ENCODE measurements around the gene NF2. TPM values are rescaled to one million over a fixed set of nuclear protein-coding genes. Genes with fewer than 3 reads are reported as not detected.
A peak's percentile ranks its signal among the peaks of the same experiment; 100 is the strongest.

The NF2 gene
- total and polyA plus RNA-seq, 4 donors: 8.9 to 49.7 (median 16.3) TPM

- ATAC-seq (ENCODE audit: insufficient read depth, low FRiP score) (no peak), DNase-seq (peak in 2 of 3 donors; percentile 16 to 43)
- WGBS, 2 donors: 76 to 85% methylated on average over 2 of the region's 2 CpGs
- Histone ChIP-seq H3K9ac (ENCODE audit: insufficient read depth in 1 of 2, low read length in 2 of 2) (no peak overlapping the region), H3K27me3 (ENCODE audit: control insufficient read depth in 3 of 3, insufficient read depth in 3 of 3, low read length in 2 of 3) (no peaks in the 10 kb centered on the region), H3K4me1 (ENCODE audit: control insufficient read depth in 5 of 5, insufficient read depth in 5 of 5, low read length in 5 of 5) (peaks cover 0 to 12% (median 8%) of the 10 kb centered on the region in 5 donors), H3K9me3 (ENCODE audit: control insufficient read depth in 4 of 4, insufficient read depth in 3 of 4, low read length in 3 of 4) (no peaks in the 10 kb centered on the region), H3K36me3 (ENCODE audit: control insufficient read depth in 4 of 4, insufficient read depth in 4 of 4, low read length in 4 of 4) (no peaks in the 10 kb centered on the region), H3K27ac (ENCODE audit: low read depth in 1 of 2, low read length in 1 of 2) (no peak overlapping the region), H3K4me3 (no peak overlapping the region)
- no peak for TF ChIP-seq CTCF (IDR thresholded peaks at IDR 0.05; ENCODE audit: control extremely low read depth, extremely low read depth)
Measured at GRCh38 chr22:29629903-29630516, 26.6 kb downstream of the NF2 start.

GRCh38 chr22:29630987-29631386 lies 27.6 kb downstream of the NF2 start:
- ATAC-seq (ENCODE audit: insufficient read depth, low FRiP score): no peak
- 89 to 90% methylated on average over 6 of the region's 6 CpGs for WGBS, 2 donors
- no peak overlapping the region for H3K4me3 ChIP-seq
- no peak for DNase-seq
- H3K9ac ChIP-seq (ENCODE audit: insufficient read depth in 1 of 2, low read length in 2 of 2): no peak overlapping the region
- no peaks in the 10 kb centered on the region for H3K9me3 ChIP-seq (ENCODE audit: control insufficient read depth in 4 of 4, insufficient read depth in 3 of 4, low read length in 3 of 4)
- H3K27ac ChIP-seq (ENCODE audit: low read depth in 1 of 2, low read length in 1 of 2): no peak overlapping the region
- H3K27me3 ChIP-seq (ENCODE audit: control insufficient read depth in 3 of 3, insufficient read depth in 3 of 3, low read length in 2 of 3): no peaks in the 10 kb centered on the region
- H3K4me1 ChIP-seq (ENCODE audit: control insufficient read depth in 5 of 5, insufficient read depth in 5 of 5, low read length in 5 of 5): peaks cover 0 to 10% (median 8%) of the 10 kb centered on the region in 5 donors
- H3K36me3 ChIP-seq (ENCODE audit: control insufficient read depth in 4 of 4, insufficient read depth in 4 of 4, low read length in 4 of 4): no peaks in the 10 kb centered on the region
- TF ChIP-seq CTCF (IDR thresholded peaks at IDR 0.05; ENCODE audit: control extremely low read depth, extremely low read depth): no peak

- Histone ChIP-seq H3K36me3 (ENCODE audit: control insufficient read depth in 4 of 4, insufficient read depth in 4 of 4, low read length in 4 of 4) (peaks cover 0 to under 1% (median 0%) of the 10 kb centered on the region in 4 donors), H3K9ac (ENCODE audit: insufficient read depth in 1 of 2, low read length in 2 of 2) (no peak overlapping the region), H3K9me3 (ENCODE audit: control insufficient read depth in 4 of 4, insufficient read depth in 3 of 4, low read length in 3 of 4) (no peaks in the 10 kb centered on the region), H3K27ac (ENCODE audit: low read depth in 1 of 2, low read length in 1 of 2) (no peak overlapping the region), H3K4me1 (ENCODE audit: control insufficient read depth in 5 of 5, insufficient read depth in 5 of 5, low read length in 5 of 5) (peaks cover 0 to 8% (median 3%) of the 10 kb centered on the region in 5 donors), H3K27me3 (ENCODE audit: control insufficient read depth in 3 of 3, insufficient read depth in 3 of 3, low read length in 2 of 3) (no peaks in the 10 kb centered on the region), H3K4me3 (no peak overlapping the region)
- ATAC-seq (ENCODE audit: insufficient read depth, low FRiP score) (no peak), DNase-seq (no peak)
- TF ChIP-seq CTCF (IDR thresholded peaks at IDR 0.05; ENCODE audit: control extremely low read depth, extremely low read depth): no peak
- WGBS, 2 donors: 48 to 62% methylated on average over 1 of the region's 1 CpG
Measured at GRCh38 chr22:29631725-29632124, 28.3 kb downstream of the NF2 start.

- ATAC-seq (ENCODE audit: insufficient read depth, low FRiP score): no peak
- H3K27ac ChIP-seq (ENCODE audit: low read depth in 1 of 2, low read length in 1 of 2): no peak overlapping the region
Measured at GRCh38 chr22:29632672-29633071, 29.2 kb downstream of the NF2 start.

More at GRCh38 chr22:29632672-29633071, 29.2 kb downstream of the NF2 start:
- DNase-seq: no peak
- WGBS, 2 donors: 88 to 90% methylated on average over 5 of the region's 5 CpGs
- H3K9ac ChIP-seq (ENCODE audit: insufficient read depth in 1 of 2, low read length in 2 of 2): no peak overlapping the region
- no peaks in the 10 kb centered on the region for H3K9me3 ChIP-seq (ENCODE audit: control insufficient read depth in 4 of 4, insufficient read depth in 3 of 4, low read length in 3 of 4)
- peaks cover 0 to 8% (median 0%) of the 10 kb centered on the region in 5 donors for H3K4me1 ChIP-seq (ENCODE audit: control insufficient read depth in 5 of 5, insufficient read depth in 5 of 5, low read length in 5 of 5)
- TF ChIP-seq CTCF (IDR thresholded peaks at IDR 0.05; ENCODE audit: control extremely low read depth, extremely low read depth): no peak
- no peak overlapping the region for H3K4me3 ChIP-seq
- H3K36me3 ChIP-seq (ENCODE audit: control insufficient read depth in 4 of 4, insufficient read depth in 4 of 4, low read length in 4 of 4): peaks cover 0 to 6% (median 2%) of the 10 kb centered on the region in 4 donors
- H3K27me3 ChIP-seq (ENCODE audit: control insufficient read depth in 3 of 3, insufficient read depth in 3 of 3, low read length in 2 of 3): no peaks in the 10 kb centered on the region

Data from lung (tissue), 12 donors.